ENCODE results near the gene DDI2.

GRCh38 chr1:15622712-15623373, 5.6 kb downstream of the DDI2 start:
- TF ChIP-seq POLR2AphosphoS5 (IDR thresholded peaks at IDR 0.05; ENCODE audit: borderline replicate concordance, low read depth, low read length): no peak
- TF ChIP-seq EZH2 (IDR thresholded peaks at IDR 0.05): no peak

All from SK-N-MC (cell line).